Lung (tissue), 12 donors: ENCODE data around the gene ERCC8. TPM values are rescaled to one million over a fixed set of nuclear protein-coding genes. Genes with fewer than 3 reads are reported as not detected.

ENCODE experiments used
- ATAC-seq: fragments of 200-7000 bp; cut with Tn5 transposase; one replicate; pipeline ENCODE4 v1.9.1; 2020; ENCODE audit warnings: moderate number of reproducible peaks; ENCODE audit not compliant: insufficient read depth, low FRiP score
- DNase-seq, 3 donors: peaks; one replicate each; pipeline ENCODE4 v3.0.0-alpha.2; 2013 to 2017
- H3K27ac ChIP-seq, 2 donors: one replicate each; pipeline ENCODE4 v1.5.1; 2013; ENCODE audit warnings: mild to moderate bottlenecking in 2 of 2, moderate library complexity in 2 of 2, control low read depth in 1 of 2, inconsistent platforms in 1 of 2, low read depth in 1 of 2, low read length in 1 of 2
- H3K27me3 ChIP-seq, 3 donors: one replicate each; pipeline ENCODE4 v1.5.1; 2013; ENCODE audit warnings: low read length in 2 of 3; ENCODE audit not compliant: control insufficient read depth in 3 of 3, insufficient read depth in 3 of 3
- H3K36me3 ChIP-seq, 4 donors: one replicate each; pipeline ENCODE4 v1.5.1; 2013; ENCODE audit warnings: low read length in 4 of 4, mild to moderate bottlenecking in 1 of 4, moderate library complexity in 1 of 4; ENCODE audit not compliant: control insufficient read depth in 4 of 4, insufficient read depth in 4 of 4
- H3K4me1 ChIP-seq, 5 donors: one replicate each; pipeline ENCODE4 v1.5.1; 2013; ENCODE audit warnings: low read length in 5 of 5, mild to moderate bottlenecking in 2 of 5, moderate library complexity in 1 of 5; ENCODE audit not compliant: control insufficient read depth in 5 of 5, insufficient read depth in 5 of 5
- H3K4me3 ChIP-seq: one replicate; pipeline ENCODE4 v1.5.1; 2013; ENCODE audit warnings: mild to moderate bottlenecking, control low read depth, moderate library complexity
- H3K9ac ChIP-seq, 2 donors: one replicate each; pipeline ENCODE4 v1.5.1; 2013; ENCODE audit warnings: low read length in 2 of 2, control low read depth in 1 of 2; ENCODE audit not compliant: insufficient read depth in 1 of 2
- H3K9me3 ChIP-seq, 4 donors: one replicate each; pipeline ENCODE4 v1.5.1; 2013; ENCODE audit warnings: low read length in 3 of 4, mild to moderate bottlenecking in 1 of 4, moderate library complexity in 1 of 4; ENCODE audit not compliant: control insufficient read depth in 4 of 4, insufficient read depth in 3 of 4
- CTCF ChIP-seq: IDR thresholded peaks from 2 replicates; pipeline ENCODE4 v1.5.1; 2012; ENCODE audit warnings: mild to moderate bottlenecking; ENCODE audit errors: control extremely low read depth, extremely low read depth
- WGBS, 2 donors: extraction: QIAGEN DNeasy Blood & Tissue Kit; methylation state at CpG; one replicate each; pipeline ENCODE4 v1.1.7; 2013; 5-methylcytosine and 5-hydroxymethylcytosine counted together
- polyA plus RNA-seq, 2 donors: library from polyadenylated mRNA; stranded (reverse); fragments of 200-250 nt; gene quantifications; one replicate each; pipeline ENCODE4 v1.2.1, GENCODE V29; 2013
- total RNA-seq, 2 donors: library from RNA; depleted of rRNA in 1 of 2; stranded (reverse); fragments of >200 nt in 1 of 2; gene quantifications; one replicate each; pipeline ENCODE4 v1.2.1, GENCODE V29; 2014 to 2021
- donor health status: control.
- donor health status: control.
- donor health status: Bipolar disorder and iron deficiency.
- donor health status: healthy.
- donor health status: DM: yes; HTN: yes; CAD: no.

The ERCC8 gene
- total and polyA plus RNA-seq, 4 donors = 4.6 to 11.3 (median 8.0) TPM

- Histone ChIP-seq H3K9me3 (no peaks in the 10 kb centered on the region), H3K27me3 (no peaks in the 10 kb centered on the region), H3K9ac (no peak overlapping the region), H3K4me3 (no peak overlapping the region), H3K4me1 (no peaks in the 10 kb centered on the region), H3K36me3 (peaks cover 0 to 20% (median 3%) of the 10 kb centered on the region in 4 donors), H3K27ac (no peak overlapping the region)
- DNase-seq (no peak), ATAC-seq (no peak)
- no peak for TF ChIP-seq CTCF
These were observed 28.2 kb downstream of the ERCC8 start for GRCh38 chr5:60916646-60917045.

- Histone ChIP-seq H3K9ac (no peak overlapping the region), H3K9me3 (no peaks in the 10 kb centered on the region), H3K27ac (no peak overlapping the region), H3K27me3 (no peaks in the 10 kb centered on the region), H3K36me3 (peaks cover 0 to 4% (median 0%) of the 10 kb centered on the region in 4 donors), H3K4me3 (no peak overlapping the region), H3K4me1 (no peaks in the 10 kb centered on the region)
- DNase-seq (no peak), ATAC-seq (no peak)
- WGBS, 2 donors = 85 to 87% methylated on average over 4 of the region's 4 CpGs
- no peak for TF ChIP-seq CTCF
These were observed 41.5 kb downstream of the ERCC8 start for GRCh38 chr5:60903356-60903755.

GRCh38 chr5:60896991-60897390 lies 47.9 kb downstream of the ERCC8 start:
- Histone ChIP-seq H3K9ac (no peak overlapping the region), H3K27me3 (no peaks in the 10 kb centered on the region), H3K4me1 (no peaks in the 10 kb centered on the region), H3K4me3 (no peak overlapping the region), H3K27ac (no peak overlapping the region), H3K9me3 (no peaks in the 10 kb centered on the region), H3K36me3 (peaks cover 9 to 13% (median 11%) of the 10 kb centered on the region in 4 donors)
- 78 to 88% methylated on average over 4 of the region's 4 CpGs for WGBS, 2 donors
- DNase-seq (no peak), ATAC-seq (no peak)
- TF ChIP-seq CTCF = no peak

- TF ChIP-seq CTCF = no peak
- H3K9me3 ChIP-seq = no peaks in the 10 kb centered on the region
- peaks cover 9 to 15% (median 12%) of the 10 kb centered on the region in 4 donors for H3K36me3 ChIP-seq
- 96% methylated on average over 13 of the region's 13 CpGs for WGBS, 2 donors
- DNase-seq = no peak
- H3K9ac ChIP-seq = no peak overlapping the region
- H3K4me3 ChIP-seq = no peak overlapping the region
- no peaks in the 10 kb centered on the region for H3K27me3 ChIP-seq
- ATAC-seq = no peak
- no peak overlapping the region for H3K27ac ChIP-seq
- no peaks in the 10 kb centered on the region for H3K4me1 ChIP-seq
These were observed 51.3 kb downstream of the ERCC8 start for GRCh38 chr5:60893521-60893920.
